ENCODE results near the gene ADGRB3.

Gene ADGRB3

DNA sequence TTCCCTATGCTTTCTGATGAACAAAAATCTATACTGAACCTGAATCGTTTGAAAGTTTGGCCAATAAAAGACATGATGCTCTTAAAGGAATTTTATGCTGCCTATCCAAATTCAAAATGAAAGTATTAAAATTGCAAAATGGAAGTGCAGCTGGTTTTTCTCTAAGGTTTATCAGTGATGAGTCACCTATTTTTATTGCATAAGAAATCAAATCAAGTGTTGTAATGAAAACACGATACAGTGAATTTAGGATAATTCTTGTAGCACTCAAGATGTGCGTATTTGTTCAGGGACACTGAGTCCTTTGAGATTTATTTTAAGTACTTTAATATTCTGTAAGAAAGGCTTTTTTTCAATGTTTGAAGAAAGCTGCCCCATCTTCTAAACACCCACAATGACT lies 409.5 kb downstream of the ADGRB3 start:
- no peak for DNase-seq (ENCODE audit: low spot score)
- TF ChIP-seq CTCF (IDR thresholded peaks at IDR 0.05; ENCODE audit: extremely low read depth, insufficient read depth, missing control alignments) = no peak
- in situ Hi-C loops (cut with MboI; ENCODE audit: low pct_unique_long_range_greater_than_20kb, low sequenced_read_pairs, unreplicated experiment) = no loop called here

- no peak for TF ChIP-seq CTCF (IDR thresholded peaks at IDR 0.05; ENCODE audit: extremely low read depth, insufficient read depth, missing control alignments)
- DNase-seq (ENCODE audit: low spot score) = no peak
- in situ Hi-C loops (cut with MboI; ENCODE audit: low pct_unique_long_range_greater_than_20kb, low sequenced_read_pairs, unreplicated experiment) = no loop called here
These were observed 424.3 kb downstream of the ADGRB3 start for GRCh38 chr6:69059413-69059812.

DNA sequence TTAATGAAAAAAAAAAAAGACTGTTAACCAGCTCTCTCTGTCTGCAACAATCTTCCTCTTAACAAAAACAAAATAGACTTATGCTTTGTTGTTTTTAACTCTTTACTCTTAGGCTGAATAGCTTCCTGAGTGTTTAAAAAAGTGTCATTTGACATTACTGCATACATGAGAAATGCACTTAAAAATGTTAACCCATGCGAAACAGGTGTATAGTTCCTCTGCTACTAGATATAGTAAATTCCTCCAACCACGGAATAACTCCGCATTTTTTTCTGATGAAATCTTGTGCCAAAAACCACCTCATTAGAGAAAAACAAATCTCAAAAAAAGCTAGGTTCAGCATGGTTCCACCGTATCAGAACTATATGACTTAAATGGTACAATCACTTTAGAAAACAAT lies 426.0 kb downstream of the ADGRB3 start:
- no peak for TF ChIP-seq CTCF (IDR thresholded peaks at IDR 0.05; ENCODE audit: extremely low read depth, insufficient read depth, missing control alignments)
- no peak for DNase-seq (ENCODE audit: low spot score)
- in situ Hi-C loops (cut with MboI; ENCODE audit: low pct_unique_long_range_greater_than_20kb, low sequenced_read_pairs, unreplicated experiment) = no loop called here

DNA sequence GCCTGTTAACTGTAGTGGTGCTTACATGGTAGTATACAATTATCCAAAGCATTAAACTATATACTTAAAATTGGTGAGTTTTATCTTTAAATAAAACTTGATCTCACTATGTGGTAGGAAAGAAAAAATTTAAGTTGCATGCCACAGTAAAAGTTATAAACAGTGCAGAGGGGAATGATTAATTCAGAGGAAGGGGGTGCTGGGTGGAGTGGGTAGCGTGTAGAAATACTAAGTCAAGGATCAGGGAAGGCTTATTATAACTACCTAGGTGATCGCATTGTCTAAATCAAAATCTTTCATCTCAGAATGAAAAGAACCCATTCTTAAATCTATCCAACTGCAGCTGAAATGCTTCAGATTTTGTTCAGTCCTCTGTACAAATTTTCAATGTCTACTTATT lies 428.3 kb downstream of the ADGRB3 start:
- no peak for TF ChIP-seq CTCF (IDR thresholded peaks at IDR 0.05; ENCODE audit: extremely low read depth, insufficient read depth, missing control alignments)
- DNase-seq (ENCODE audit: low spot score) = no peak
- in situ Hi-C loops (cut with MboI; ENCODE audit: low pct_unique_long_range_greater_than_20kb, low sequenced_read_pairs, unreplicated experiment) = no loop called here

GRCh38 chr6:69064226-69064625 lies 429.1 kb downstream of the ADGRB3 start:
- in situ Hi-C loops (cut with MboI; ENCODE audit: low pct_unique_long_range_greater_than_20kb, low sequenced_read_pairs, unreplicated experiment) = no loop called here
- TF ChIP-seq CTCF (IDR thresholded peaks at IDR 0.05; ENCODE audit: extremely low read depth, insufficient read depth, missing control alignments) = no peak
- no peak for DNase-seq (ENCODE audit: low spot score)

DNA sequence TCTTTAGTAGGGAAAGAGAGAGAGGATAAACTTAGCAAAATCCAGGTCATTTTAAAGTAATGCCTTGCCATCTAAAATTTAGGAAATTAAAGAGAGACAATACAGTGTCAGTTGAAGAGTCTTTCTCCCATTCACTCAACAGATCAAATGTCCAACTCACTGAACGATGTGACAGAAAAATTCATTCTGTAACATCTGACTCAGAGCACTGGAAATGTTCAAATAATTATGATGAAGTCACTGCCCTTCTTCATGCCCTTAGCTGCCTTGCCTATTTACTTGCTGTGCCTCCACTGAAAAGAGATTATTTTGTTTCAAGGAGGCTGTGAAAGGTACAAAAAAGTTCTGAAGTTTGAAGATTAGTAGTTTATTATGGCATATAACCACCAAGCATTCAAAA lies 434.8 kb downstream of the ADGRB3 start:
- no peak for DNase-seq (ENCODE audit: low spot score)
- in situ Hi-C loops (cut with MboI; ENCODE audit: low pct_unique_long_range_greater_than_20kb, low sequenced_read_pairs, unreplicated experiment) = no loop called here
- TF ChIP-seq CTCF (IDR thresholded peaks at IDR 0.05; ENCODE audit: extremely low read depth, insufficient read depth, missing control alignments) = no peak

GRCh38 chr6:69072796-69073195 lies 437.7 kb downstream of the ADGRB3 start:
- TF ChIP-seq CTCF (IDR thresholded peaks at IDR 0.05; ENCODE audit: extremely low read depth, insufficient read depth, missing control alignments) = no peak
- no peak for DNase-seq (ENCODE audit: low spot score)
- in situ Hi-C loops (cut with MboI; ENCODE audit: low pct_unique_long_range_greater_than_20kb, low sequenced_read_pairs, unreplicated experiment) = no loop called here

All from GM13977 (cell line).